HepG2 (cell line): ENCODE measurements around the gene LYRM4.

Source experiments
- CTCF ChIP-seq: sonication (generic); formaldehyde crosslinking; IDR thresholded peaks from 2 replicates; pipeline ENCODE4 v1.5.0; 2020; ENCODE audit warnings: mild to moderate bottlenecking, missing genetic modification reagents, moderate library complexity
- MAX ChIP-seq: IDR thresholded peaks from 2 replicates; pipeline ENCODE4 v1.6.1; 2012; ENCODE audit warnings: inconsistent platforms
- TAF15 ChIP-seq: fragments of 200-400 bp; formaldehyde crosslinking; IDR thresholded peaks from one replicate; pipeline ENCODE4 v1.6.1; 2018; ENCODE audit warnings: mild to moderate bottlenecking, low read depth, low read length; ENCODE audit not compliant: poor library complexity, severe bottlenecking
- ZNF138 ChIP-seq: sonication (generic); formaldehyde crosslinking; IDR thresholded peaks from 2 replicates; pipeline ENCODE4 v1.5.0; 2020; ENCODE audit warnings: mild to moderate bottlenecking, low read depth, missing genetic modification reagents
- TF ChIP-seq, protein P1 (sequence below): sonication (generic); formaldehyde crosslinking; IDR thresholded peaks from 2 replicates; pipeline ENCODE4 v1.4.0; 2020; ENCODE audit warnings: missing genetic modification reagents
- TF ChIP-seq, protein P2 (sequence below): sonication (generic); formaldehyde crosslinking; IDR thresholded peaks from 2 replicates; pipeline ENCODE4 v1.5.0; 2020; ENCODE audit warnings: mild to moderate bottlenecking, missing genetic modification reagents
- TF ChIP-seq, protein P3 (sequence below): sonication (generic); formaldehyde crosslinking; IDR thresholded peaks from 2 replicates; pipeline ENCODE4 v1.4.0; 2020; ENCODE audit warnings: mild to moderate bottlenecking, low read depth, missing genetic modification reagents

DNA sequence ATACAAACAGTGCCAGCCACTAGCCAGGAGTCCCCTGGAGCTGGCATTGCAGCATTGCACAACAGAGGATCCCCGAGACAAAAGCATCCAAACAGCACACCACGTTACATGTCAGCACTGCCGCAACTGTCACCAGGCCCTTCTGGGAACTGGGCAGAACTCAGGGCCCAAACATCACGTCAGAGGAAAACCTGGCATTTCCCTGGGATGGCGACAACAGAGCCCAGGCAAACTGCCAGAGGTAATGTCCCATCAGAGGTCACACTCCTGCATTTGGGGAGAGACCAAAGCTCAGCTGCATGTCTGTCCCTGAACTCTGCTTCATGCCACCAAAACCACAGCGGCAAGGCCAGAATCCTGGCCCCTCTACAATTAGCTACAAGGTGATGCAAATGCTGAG lies 139.3 kb downstream of the LYRM4 start:
- TF ChIP-seq CTCF (no peak), MAX (no peak), TAF15 (no peak), ZNF138 (CRISPR knock-in tag) (no peak)
- TF ChIP-seq, protein P1, sequence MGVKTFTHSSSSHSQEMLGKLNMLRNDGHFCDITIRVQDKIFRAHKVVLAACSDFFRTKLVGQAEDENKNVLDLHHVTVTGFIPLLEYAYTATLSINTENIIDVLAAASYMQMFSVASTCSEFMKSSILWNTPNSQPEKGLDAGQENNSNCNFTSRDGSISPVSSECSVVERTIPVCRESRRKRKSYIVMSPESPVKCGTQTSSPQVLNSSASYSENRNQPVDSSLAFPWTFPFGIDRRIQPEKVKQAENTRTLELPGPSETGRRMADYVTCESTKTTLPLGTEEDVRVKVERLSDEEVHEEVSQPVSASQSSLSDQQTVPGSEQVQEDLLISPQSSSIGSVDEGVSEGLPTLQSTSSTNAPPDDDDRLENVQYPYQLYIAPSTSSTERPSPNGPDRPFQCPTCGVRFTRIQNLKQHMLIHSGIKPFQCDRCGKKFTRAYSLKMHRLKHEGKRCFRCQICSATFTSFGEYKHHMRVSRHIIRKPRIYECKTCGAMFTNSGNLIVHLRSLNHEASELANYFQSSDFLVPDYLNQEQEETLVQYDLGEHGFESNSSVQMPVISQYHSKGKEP (CRISPR knock-in tag), result no peak
- TF ChIP-seq, protein P2, sequence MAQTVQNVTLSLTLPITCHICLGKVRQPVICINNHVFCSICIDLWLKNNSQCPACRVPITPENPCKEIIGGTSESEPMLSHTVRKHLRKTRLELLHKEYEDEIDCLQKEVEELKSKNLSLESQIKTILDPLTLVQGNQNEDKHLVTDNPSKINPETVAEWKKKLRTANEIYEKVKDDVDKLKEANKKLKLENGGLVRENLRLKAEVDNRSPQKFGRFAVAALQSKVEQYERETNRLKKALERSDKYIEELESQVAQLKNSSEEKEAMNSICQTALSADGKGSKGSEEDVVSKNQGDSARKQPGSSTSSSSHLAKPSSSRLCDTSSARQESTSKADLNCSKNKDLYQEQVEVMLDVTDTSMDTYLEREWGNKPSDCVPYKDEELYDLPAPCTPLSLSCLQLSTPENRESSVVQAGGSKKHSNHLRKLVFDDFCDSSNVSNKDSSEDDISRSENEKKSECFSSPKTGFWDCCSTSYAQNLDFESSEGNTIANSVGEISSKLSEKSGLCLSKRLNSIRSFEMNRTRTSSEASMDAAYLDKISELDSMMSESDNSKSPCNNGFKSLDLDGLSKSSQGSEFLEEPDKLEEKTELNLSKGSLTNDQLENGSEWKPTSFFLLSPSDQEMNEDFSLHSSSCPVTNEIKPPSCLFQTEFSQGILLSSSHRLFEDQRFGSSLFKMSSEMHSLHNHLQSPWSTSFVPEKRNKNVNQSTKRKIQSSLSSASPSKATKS (CRISPR knock-in tag), result no peak
- TF ChIP-seq, protein P3, sequence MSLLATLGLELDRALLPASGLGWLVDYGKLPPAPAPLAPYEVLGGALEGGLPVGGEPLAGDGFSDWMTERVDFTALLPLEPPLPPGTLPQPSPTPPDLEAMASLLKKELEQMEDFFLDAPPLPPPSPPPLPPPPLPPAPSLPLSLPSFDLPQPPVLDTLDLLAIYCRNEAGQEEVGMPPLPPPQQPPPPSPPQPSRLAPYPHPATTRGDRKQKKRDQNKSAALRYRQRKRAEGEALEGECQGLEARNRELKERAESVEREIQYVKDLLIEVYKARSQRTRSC (CRISPR knock-in tag), result no peak
